Hindlimb muscle (tissue), 1 donor: Measurements from ENCODE around the gene PLIN1. TPM values are rescaled to one million over a fixed set of nuclear protein-coding genes. Genes with fewer than 3 reads are reported as not detected.

Experiments used
- DNase-seq: peaks from one replicate; pipeline ENCODE4 v3.0.0-alpha.2; 2013
- polyA plus RNA-seq: library from polyadenylated mRNA; unstranded; fragments of 120-200 nt; gene quantifications from one replicate; pipeline ENCODE4 v1.2.1, GENCODE V29; 2013; ENCODE audit not compliant: insufficient read length

The PLIN1 gene
- polyA plus RNA-seq, 1 donor = 12.4 TPM

GRCh38 chr15:89649716-89650115 lies 29.5 kb downstream of the PLIN1 start:
- DNase-seq = no peak

DNA sequence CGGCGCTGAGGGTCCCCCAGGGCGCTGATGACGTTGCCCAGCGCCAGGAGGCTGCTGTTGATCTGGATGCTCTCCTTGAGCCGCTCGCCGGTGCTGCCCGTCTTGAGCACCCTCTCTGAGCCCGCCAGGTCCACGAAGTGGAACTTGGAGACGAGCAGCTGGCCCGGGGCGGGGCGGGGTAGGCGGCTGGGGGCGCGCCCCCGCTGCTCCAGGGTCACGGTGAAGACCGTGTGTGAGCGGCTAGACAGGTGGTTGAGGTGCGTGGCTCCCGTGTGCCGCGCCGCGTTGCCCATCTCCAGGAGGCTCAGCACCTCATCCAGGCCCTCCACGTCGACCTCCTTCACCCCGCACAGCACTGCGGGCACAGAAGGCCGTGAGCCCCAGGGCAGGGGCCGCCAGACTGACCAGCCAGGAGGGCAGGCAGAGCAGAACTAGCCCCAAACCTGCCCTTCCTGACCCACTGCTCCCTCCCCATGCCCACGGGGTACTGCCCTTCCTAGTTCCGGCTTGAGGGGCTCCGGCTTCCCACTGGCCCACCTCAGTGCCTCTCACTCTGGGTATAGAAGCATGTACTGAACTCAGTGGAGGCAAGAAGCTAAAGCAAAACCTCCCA lies 30.0 kb downstream of the PLIN1 start:
- no peak for DNase-seq

- DNase-seq = no peak
These were observed 30.8 kb downstream of the PLIN1 start for GRCh38 chr15:89648106-89649012.

DNA sequence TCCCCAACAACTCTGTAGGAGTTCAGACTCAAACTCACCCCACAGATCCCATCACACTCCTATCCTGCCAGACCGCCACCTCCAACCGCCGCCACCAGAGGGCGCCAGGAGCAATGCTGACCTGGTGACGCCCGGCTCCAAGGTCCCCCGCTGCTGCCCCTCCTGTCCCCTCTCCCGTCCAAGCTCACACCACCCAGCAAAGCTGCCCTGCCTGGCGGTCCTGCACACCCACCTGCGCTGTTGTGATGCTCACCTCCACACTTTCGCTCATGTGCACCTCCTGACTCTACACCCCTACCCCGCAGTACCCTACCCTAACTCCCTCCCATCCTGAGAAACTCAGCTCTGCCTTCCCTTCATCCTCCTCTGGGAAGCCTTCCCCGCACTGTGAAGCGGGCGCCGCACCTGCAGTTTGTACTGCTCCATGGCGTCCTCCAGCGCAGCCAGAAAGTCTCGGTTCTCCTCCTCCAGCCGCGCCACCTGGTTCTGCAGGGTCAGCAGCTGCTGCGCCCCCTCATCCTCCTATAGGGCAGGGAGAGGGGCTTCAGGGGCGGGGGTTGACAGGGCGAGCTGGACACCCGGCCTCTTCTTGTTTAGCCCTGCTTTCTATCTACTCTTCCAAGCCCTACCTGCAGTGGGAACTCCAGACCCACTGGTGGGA lies 31.8 kb downstream of the PLIN1 start:
- DNase-seq = peak; percentile 66

- no peak for DNase-seq
These were observed 32.6 kb downstream of the PLIN1 start for GRCh38 chr15:89646416-89647141.

DNA sequence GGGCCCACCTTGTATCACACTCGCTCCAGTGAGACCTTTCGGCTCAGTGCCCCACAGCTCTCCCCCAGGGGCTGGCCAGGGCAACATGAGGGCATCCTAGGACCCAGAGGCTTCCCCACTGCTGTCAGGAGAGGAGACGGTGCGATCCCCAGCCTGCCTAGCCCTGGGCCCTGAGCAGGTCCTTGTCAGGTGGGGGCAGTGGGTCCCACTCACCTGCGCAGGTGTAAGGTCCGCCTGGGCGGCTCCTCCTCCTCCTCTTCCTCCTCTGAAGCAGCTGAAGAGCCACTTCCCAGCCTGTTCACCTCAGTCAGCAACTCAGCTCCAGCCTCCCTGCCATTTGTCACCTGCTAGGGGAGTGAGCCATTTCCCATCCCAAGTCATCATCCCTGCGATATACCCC lies 33.5 kb downstream of the PLIN1 start:
- DNase-seq = no peak

DNA sequence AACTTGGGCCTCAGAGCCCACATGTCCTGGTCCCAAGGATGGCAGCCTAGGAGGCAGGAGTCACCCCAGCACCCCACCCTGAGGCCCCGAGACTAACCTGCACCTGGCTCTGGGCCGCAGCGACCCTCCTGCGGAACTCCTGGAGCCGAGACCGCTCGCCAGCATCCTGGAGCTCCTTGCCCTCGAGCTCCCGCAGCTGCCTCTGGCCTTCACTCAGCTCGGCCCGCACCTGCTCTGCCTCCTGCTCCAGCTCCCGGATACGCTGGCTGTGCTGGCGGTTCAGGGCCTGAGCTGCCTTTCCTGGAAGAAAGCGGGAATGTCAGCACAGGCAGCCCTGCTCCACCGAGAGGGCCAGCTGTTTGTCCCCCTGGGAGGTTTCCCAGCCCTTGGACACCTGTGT lies 37.1 kb downstream of the PLIN1 start:
- DNase-seq = no peak

GRCh38 chr15:89641053-89641452 lies 38.1 kb downstream of the PLIN1 start:
- no peak for DNase-seq

DNA sequence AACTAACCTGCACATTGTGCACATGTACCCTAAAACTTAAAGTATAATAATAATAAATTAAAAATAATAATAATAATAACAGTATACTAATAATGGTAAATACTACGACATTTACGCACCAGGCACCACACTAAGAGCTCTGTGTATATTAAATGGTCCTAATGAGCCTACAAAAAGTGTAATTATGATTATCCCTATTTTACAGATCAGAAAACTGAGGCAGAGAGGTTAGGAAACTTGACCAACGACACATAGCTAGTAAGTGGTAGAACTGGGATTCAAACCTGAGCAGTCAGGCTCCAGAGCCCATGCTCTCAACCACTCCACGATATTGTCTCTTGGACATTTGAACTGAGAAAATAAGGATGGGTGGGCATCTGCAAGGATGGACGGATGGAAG lies 38.9 kb downstream of the PLIN1 start:
- no peak for DNase-seq

DNA sequence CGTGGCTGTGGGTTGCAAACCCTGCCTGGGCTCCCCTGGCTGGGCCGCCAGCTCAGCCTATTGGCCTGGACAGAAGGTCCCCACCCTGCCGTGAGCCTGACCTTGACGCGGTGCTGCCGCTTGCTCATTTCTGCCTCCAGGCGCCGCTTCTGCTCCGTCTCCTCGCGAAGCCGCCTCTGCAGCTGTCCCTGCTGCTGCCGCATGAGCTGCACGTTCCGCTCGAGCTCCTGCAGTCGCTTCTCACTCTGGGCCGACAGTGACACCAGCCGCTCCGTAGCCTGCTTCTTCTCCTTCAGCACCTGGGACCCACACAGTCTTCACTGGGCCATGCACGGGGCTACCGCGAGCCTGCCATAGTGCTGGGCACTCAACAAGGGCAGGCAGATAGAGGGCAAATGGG lies 45.6 kb downstream of the PLIN1 start:
- DNase-seq = no peak

DNA sequence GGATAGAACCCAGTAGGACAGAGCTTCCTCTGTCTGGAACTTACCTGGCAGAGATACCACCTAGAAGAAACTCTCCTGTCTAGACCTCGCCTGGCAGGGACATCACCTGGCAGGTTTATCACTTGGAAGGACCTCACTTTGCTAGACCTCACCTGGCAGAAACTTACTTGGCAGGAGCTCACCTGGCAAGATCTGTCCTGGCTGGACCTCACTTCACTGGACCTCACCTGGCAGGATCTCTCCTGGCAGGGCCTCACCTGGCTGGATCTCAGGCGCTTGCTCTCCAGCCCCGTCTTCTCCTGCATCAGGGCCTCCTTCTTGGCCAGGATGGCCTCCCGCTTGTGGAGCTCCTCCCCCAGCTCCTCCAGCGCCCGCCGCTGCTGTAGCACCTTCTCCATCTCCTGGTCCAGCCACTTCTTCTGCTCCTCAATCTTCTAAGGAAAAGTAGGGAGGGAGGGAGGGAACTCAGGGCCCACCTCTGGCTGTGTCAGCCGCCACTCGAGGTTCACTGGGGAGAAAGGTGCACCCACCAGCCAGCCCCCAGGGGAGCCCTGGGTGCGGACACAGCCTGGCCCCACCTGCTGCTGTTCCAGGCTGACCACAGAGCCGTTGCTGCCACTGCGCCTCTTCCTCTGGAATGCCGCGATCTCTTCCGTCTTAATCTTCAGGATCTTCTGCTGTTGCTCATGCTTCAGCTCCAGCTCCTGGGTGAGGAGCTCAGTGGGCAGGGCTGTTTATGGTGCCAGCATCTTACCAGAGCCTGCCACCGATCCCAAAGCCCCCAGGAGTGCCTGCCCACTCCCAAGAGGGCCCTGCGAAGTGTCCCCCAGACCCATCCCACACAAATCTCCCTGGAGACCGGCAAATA lies 46.4 kb downstream of the PLIN1 start:
- no peak for DNase-seq

GRCh38 chr15:89631902-89632264 lies 47.3 kb downstream of the PLIN1 start:
- no peak for DNase-seq

GRCh38 chr15:89630974-89631901 lies 47.9 kb downstream of the PLIN1 start:
- no peak for DNase-seq

GRCh38 chr15:89630260-89630659 lies 48.9 kb downstream of the PLIN1 start:
- DNase-seq = no peak

DNA sequence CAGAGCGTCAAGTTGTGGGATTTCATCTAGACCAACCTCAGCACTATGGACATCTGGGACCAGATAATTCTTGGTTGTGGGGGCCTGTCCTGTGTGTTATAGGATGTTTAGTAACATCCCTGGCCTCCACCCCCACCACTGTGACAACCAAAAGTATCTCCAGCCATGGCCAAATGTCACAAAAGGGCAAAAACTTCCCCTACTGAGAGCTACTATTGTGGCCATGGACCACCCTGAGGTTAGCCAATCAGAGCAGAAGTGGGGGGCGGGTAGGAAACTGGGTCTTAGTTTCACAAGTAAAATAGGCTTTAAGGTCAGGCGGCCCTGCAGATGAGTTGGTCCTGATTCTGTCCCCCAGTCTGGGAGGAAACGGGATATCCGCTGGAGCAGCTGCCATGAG lies 49.3 kb downstream of the PLIN1 start:
- no peak for DNase-seq

GRCh38 chr15:89628806-89629715 lies 50.1 kb downstream of the PLIN1 start:
- no peak for DNase-seq

DNA sequence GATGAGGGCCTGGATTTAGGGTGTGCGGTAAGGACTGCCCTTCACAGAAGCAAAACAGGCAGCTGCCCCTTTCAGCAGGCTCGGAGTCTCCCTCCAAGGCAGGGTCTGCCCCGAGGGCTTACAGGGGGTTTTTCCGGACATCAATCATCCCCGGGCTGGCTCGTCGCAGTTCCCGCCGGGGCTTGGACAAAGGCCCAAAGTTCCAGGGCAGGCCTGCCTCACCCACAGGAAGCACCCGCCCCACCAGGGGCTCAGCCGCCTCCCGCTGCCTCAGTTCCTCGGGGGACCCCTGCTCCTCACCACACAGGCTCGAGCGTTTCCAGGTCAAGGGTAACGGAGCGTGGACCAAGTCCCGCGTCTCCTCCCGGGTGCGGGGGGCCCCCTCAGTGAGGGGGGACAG lies 50.9 kb downstream of the PLIN1 start:
- DNase-seq = no peak

DNA sequence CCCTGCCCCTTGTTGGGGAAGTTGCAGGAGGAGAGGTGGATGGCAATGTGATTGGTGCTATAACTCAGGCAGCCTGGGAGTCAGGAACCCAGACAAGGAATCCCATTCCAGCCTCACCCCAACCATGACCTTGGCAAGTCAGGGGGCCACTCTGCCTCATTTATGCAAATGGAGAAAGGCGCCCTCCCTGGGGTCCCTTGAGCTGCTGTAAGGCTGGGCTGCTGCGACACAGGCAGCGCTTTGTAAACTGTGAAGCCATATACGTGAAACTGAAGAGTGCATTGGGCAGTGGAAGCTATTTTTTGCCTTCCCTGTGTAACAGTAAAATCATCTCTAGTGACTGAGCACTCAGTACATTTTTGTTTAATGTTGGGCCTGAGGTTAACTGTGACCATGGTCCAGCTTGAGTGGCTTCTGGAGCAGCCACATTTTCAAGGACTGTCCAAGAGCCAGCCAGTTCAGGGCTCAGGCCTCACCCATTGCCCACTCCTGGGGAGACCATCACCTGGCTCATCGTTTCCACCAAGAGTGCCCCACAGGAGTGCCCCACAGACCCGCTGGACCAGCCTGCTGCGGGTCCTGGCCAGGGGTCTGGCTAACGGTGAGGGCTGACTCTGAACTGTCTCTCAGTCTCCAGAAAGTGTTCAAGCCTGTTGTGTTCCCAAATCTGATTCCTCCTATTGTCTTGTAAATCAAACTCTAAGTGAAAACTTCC lies 51.8 kb downstream of the PLIN1 start:
- no peak for DNase-seq

DNA sequence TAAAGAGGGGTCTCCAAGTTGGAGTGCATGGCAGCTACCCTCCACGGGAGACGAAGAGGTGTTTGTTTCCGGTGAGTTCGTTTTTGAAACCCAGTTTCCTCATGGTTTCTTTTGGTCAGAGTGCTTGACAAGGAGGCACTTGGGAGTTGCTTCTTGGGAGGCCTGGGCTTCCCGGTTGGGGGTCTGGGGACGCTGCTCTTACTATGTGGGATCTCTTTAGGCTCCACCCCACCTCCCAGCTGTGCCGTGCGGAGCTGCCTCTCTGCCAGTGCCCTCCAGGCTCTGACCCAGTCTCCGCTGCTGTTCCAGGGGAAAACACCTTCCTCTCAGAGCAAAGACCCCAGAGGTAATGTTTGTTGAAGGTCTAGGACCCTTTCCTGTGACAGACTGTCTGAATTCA lies 53.5 kb downstream of the PLIN1 start:
- no peak for DNase-seq
